Measurements from ENCODE around the gene TBCC.

DNA sequence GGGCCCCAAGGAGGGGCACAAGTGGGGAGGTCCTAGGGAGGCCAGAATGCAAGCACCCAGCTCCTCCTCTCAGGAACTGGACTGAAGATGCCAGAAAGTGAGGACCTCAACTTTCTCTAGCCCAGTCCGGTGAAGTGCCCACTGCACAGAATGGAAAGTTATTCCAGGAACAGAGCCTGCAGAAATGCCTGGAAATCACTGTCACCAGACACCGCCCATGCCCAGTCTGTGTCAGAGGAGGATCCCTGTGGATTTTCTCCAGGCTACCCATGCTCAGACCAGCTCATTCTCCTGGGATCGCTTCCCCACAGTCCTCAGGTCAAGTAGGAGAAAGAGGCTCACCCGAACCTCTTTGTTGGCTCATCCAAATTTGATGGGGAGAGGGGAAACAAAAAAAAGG, 30.0 kb downstream of the TBCC start:
- TF ChIP-seq, protein P1, sequence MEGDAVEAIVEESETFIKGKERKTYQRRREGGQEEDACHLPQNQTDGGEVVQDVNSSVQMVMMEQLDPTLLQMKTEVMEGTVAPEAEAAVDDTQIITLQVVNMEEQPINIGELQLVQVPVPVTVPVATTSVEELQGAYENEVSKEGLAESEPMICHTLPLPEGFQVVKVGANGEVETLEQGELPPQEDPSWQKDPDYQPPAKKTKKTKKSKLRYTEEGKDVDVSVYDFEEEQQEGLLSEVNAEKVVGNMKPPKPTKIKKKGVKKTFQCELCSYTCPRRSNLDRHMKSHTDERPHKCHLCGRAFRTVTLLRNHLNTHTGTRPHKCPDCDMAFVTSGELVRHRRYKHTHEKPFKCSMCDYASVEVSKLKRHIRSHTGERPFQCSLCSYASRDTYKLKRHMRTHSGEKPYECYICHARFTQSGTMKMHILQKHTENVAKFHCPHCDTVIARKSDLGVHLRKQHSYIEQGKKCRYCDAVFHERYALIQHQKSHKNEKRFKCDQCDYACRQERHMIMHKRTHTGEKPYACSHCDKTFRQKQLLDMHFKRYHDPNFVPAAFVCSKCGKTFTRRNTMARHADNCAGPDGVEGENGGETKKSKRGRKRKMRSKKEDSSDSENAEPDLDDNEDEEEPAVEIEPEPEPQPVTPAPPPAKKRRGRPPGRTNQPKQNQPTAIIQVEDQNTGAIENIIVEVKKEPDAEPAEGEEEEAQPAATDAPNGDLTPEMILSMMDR (IDR thresholded peaks at IDR 0.05; ENCODE audit: low read length): no peak
- TF ChIP-seq EZH2 (optimal IDR thresholded peaks at IDR 0.05; ENCODE audit: low read depth, low read length): no peak

Measured in MM.1S (cell line).